ENCODE data around the gene COX6A1.

DNA sequence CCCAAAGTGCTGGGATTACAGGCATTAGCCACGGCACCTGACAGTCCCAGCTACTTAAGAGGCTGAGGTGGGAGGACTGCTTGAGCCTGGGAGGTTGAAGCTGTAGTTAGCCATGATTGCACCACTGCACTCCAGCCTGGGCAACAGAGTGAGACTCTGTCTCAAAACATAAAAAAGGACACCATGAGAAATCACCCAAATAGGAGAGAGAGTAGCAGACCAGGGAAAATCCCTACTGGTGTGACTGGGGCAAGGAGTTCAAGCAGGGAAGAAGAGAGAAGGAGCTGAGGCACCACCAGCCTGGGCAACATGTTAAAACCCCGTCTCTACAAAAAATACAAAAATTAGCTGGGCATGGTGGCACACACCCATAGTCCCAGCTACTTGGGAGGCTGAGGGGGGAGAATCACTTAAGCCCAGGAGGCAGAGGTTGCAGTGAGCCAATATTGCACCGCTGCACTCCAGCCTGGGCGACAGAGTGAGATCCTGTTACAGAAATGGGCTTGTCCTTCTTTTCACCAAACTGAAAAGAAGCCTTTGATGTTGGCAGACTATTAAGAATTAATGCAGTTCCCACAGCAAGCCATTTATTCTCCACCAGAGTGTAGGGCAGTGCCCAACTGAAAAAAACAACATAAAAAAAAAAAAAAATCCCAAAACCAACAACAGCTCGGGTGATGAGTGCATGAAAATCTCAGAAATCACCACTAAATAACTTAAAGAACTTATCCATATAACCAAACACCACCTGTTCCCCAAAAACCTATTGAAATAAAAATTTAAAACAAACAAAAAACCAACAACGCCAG, 36.1 kb downstream of the COX6A1 start:
- TF ChIP-seq, protein P1, sequence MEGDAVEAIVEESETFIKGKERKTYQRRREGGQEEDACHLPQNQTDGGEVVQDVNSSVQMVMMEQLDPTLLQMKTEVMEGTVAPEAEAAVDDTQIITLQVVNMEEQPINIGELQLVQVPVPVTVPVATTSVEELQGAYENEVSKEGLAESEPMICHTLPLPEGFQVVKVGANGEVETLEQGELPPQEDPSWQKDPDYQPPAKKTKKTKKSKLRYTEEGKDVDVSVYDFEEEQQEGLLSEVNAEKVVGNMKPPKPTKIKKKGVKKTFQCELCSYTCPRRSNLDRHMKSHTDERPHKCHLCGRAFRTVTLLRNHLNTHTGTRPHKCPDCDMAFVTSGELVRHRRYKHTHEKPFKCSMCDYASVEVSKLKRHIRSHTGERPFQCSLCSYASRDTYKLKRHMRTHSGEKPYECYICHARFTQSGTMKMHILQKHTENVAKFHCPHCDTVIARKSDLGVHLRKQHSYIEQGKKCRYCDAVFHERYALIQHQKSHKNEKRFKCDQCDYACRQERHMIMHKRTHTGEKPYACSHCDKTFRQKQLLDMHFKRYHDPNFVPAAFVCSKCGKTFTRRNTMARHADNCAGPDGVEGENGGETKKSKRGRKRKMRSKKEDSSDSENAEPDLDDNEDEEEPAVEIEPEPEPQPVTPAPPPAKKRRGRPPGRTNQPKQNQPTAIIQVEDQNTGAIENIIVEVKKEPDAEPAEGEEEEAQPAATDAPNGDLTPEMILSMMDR (conservative IDR thresholded peaks at IDR 0.05; ENCODE audit: low read depth, low read length), result no peak
- no peak for TF ChIP-seq EZH2 (IDR thresholded peaks at IDR 0.05; ENCODE audit: borderline replicate concordance, low read depth, low read length, poor library complexity, severe bottlenecking)

Measured in A673 (cell line).